NCI-H2107 (cell line): ENCODE data around the gene TBR1.

Experiments used
- DNase-seq: peaks from one replicate; lab custom pipeline; 2025; lab: John Stamatoyannopoulos, UW

Gene TBR1

GRCh38 chr2:161415987-161416707 is at the start of gene TBR1:
Gene TBR1, plus strand, starts transcription at chr2:161416297. Its CDS starts 114 bp downstream, at chr2:161416411.
- no peak for DNase-seq

GRCh38 chr2:161367675-161368074 is 48.4 kb upstream of the TBR1 start:
- no peak for DNase-seq

GRCh38 chr2:161369311-161369710 is 46.8 kb upstream of the TBR1 start:
- no peak for DNase-seq

- DNase-seq, result no peak
Observed at GRCh38 chr2:161370981-161371380, 45.1 kb upstream of the TBR1 start.

GRCh38 chr2:161371869-161372268 is 44.2 kb upstream of the TBR1 start:
- DNase-seq, result no peak

- DNase-seq, result no peak
Observed at GRCh38 chr2:161373942-161374341, 42.2 kb upstream of the TBR1 start.

GRCh38 chr2:161374446-161374845 is 41.7 kb upstream of the TBR1 start:
- no peak for DNase-seq

GRCh38 chr2:161379740-161380139 is 36.4 kb upstream of the TBR1 start:
- no peak for DNase-seq

- no peak for DNase-seq
Observed at GRCh38 chr2:161381546-161381945, 34.6 kb upstream of the TBR1 start.

- DNase-seq, result no peak
Observed at GRCh38 chr2:161382747-161383146, 33.4 kb upstream of the TBR1 start.

- no peak for DNase-seq
Observed at GRCh38 chr2:161384864-161385263, 31.2 kb upstream of the TBR1 start.

- DNase-seq, result no peak
Observed at GRCh38 chr2:161386228-161386824, 29.8 kb upstream of the TBR1 start.

- DNase-seq, result no peak
Observed at GRCh38 chr2:161388146-161388779, 27.8 kb upstream of the TBR1 start.

GRCh38 chr2:161391737-161392506 is 24.2 kb upstream of the TBR1 start:
- no peak for DNase-seq

- DNase-seq, result no peak
Observed at GRCh38 chr2:161400076-161400475, 16.0 kb upstream of the TBR1 start.

GRCh38 chr2:161402297-161402696 is 13.8 kb upstream of the TBR1 start:
- no peak for DNase-seq

- no peak for DNase-seq
Observed at GRCh38 chr2:161406316-161406715, 9.8 kb upstream of the TBR1 start.

- no peak for DNase-seq
Observed at GRCh38 chr2:161407597-161407996, 8.5 kb upstream of the TBR1 start.

GRCh38 chr2:161409308-161409907 is 6.7 kb upstream of the TBR1 start:
- no peak for DNase-seq

GRCh38 chr2:161412346-161412745 is 3.8 kb upstream of the TBR1 start:
- no peak for DNase-seq

- DNase-seq, result no peak
Observed at GRCh38 chr2:161414042-161415033, 1.8 kb upstream of the TBR1 start.
